GM21576 (cell line): ENCODE data around the gene POFUT2.

Experiments used
- ATAC-seq: cut with Tn5 transposase; IDR thresholded peaks from one replicate; pipeline ENCODE4 v1.9.1; 2021; ENCODE audit warnings: mild to moderate bottlenecking, moderate library complexity; ENCODE audit not compliant: unreplicated experiment

The POFUT2 gene

DNA sequence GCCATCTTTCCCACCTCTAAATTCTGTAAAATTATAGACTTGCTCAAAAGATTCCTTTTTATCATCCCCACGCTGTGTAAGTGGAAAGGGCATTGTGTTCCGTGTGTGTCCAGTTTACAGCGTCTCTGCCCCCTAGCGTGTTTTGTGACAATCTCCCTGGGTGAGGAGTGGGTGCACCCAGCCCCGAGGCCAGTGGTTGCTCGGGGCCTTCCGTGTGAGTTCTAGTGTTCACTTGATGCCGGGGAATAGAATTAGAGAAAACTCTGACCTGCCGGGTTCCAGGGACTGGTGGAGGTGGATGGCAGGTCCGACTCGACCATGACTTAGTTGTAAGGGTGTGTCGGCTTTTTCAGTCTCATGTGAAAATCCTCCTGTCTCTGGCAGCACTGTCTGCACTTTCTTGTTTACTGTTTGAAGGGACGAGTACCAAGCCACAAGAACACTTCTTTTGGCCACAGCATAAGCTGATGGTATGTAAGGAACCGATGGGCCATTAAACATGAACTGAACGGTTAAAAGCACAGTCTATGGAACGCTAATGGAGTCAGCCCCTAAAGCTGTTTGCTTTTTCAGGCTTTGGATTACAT, 61.9 kb downstream of the POFUT2 start:
- ATAC-seq: no peak

- ATAC-seq: no peak
These were observed 62.5 kb downstream of the POFUT2 start for GRCh38 chr21:45225041-45225740.

GRCh38 chr21:45224189-45224938, 63.3 kb downstream of the POFUT2 start:
- ATAC-seq: no peak

- ATAC-seq: no peak
These were observed 64.2 kb downstream of the POFUT2 start for GRCh38 chr21:45223236-45224185.

DNA sequence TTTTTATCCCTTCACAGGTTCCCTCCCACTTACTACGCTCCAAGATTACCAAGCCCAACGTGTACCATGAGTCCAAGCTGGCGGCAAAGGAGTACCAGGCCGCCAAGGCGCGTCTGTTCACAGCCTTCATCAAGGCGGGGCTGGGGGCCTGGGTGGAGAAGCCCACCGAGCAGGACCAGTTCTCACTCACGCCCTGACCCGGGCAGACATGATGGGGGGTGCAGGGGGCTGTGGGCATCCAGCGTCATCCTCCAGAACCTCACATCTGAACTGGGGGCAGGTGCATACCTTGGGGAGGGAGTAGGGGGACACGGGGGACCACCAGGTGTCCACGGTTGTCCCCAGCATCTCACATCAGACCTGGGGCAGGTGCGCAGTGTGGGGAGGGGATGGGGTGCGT, 65.7 kb downstream of the POFUT2 start:
- ATAC-seq: no peak

DNA sequence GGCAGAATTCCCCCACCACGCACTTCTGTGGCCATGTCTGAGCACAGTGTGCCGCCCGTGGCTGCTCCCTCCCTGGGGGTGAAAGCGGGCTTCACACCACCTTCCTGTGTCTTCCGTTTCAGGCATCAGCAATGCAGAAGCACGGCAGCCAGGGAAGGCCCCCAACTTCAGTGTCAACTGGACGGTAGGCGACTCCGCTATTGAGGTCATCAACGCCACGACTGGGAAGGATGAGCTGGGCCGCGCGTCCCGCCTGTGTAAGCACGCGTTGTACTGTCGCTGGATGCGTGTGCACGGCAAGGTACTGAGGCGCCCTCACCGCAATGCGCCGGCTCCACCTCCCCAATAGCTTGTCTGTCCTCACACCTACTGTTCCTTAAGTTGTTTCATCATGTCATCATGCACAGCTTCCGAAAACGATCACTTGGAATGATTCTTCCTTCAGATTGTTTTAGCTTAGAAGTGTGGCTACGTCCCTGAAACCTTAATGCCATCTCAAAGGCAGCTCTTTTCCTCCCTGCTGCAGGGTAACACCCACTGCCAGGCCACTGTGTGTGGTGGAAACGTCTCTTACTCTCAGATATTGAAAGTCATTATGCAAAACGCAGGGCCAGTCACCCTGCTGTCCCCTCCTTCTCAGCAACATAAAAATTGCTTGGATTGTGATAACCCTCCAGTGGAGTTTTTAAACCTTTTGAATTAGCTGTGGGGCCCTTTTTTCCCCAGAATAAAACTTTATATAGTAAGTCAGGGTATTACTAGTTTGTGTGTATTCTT, 66.8 kb downstream of the POFUT2 start:
- no peak for ATAC-seq

GRCh38 chr21:45220071-45220481, 67.6 kb downstream of the POFUT2 start:
- no peak for ATAC-seq

DNA sequence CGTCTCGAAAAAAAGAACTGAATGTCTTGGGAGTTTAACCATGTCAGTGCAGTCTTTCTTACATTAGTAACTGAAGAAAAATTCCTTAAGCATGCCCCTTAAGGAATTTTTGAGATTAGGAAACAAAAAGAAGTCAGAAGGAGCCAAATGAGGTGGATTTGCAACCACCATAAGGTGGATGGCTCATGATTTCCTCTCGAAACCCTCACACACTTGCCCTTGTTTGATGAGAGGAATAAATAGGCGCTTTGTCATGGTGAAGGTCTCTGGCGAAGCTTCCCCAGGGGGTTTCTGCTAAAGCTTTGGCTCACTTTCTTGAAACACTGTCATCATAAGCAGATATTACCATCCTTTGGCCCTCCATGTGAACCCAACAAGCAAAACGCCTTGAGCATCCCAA, 68.2 kb downstream of the POFUT2 start:
- ATAC-seq: no peak

GRCh38 chr21:45217010-45217409, 70.7 kb downstream of the POFUT2 start:
- ATAC-seq: no peak

DNA sequence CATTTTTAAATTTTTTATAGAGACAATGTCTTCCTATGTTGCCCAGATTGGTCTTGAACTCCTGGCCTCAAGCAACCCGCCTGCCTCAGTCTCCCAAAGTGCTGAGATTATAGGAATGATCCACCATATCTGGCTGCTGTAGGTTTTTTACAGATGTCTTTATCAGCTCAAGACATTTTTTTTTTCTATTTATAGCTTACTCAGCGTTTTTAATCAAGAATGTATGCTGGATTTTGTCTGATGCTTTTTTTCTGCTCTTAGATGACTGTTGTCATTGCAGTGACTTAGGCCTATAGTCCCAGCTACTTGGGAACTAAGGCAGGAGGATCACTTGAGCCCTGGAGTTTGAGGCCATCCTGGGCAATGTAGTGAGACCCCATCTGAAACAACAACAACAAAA, 72.5 kb downstream of the POFUT2 start:
- ATAC-seq: no peak
